NCI-H2081 (cell line): ENCODE measurements around the gene EEIG2.

Experiments used
- DNase-seq, 2 experiments: peaks; one replicate each; lab custom pipeline; 2025; lab: John Stamatoyannopoulos, UW

EEIG2 gene

GRCh38 chr1:108584428-108584856 is 24.5 kb downstream of the EEIG2 start:
- no peak for DNase-seq

GRCh38 chr1:108585313-108585712 is 25.4 kb downstream of the EEIG2 start:
- DNase-seq, result no peak

GRCh38 chr1:108590441-108590840 is 30.5 kb downstream of the EEIG2 start:
- DNase-seq, result no peak

- no peak for DNase-seq
Observed at GRCh38 chr1:108590957-108591356, 31.1 kb downstream of the EEIG2 start.

- DNase-seq, result no peak
Observed at GRCh38 chr1:108591466-108591865, 31.6 kb downstream of the EEIG2 start.

- DNase-seq, result no peak
Observed at GRCh38 chr1:108592030-108592759, 32.3 kb downstream of the EEIG2 start.

GRCh38 chr1:108593448-108593847 is 33.5 kb downstream of the EEIG2 start:
- no peak for DNase-seq

- DNase-seq, result no peak
Observed at GRCh38 chr1:108595507-108595906, 35.6 kb downstream of the EEIG2 start.

GRCh38 chr1:108597041-108597440 is 37.1 kb downstream of the EEIG2 start:
- DNase-seq, result no peak

GRCh38 chr1:108598340-108598739 is 38.4 kb downstream of the EEIG2 start:
- DNase-seq, result no peak

GRCh38 chr1:108600504-108600903 is 40.6 kb downstream of the EEIG2 start:
- DNase-seq, result no peak

GRCh38 chr1:108601708-108602410 is 42.0 kb downstream of the EEIG2 start:
- no peak for DNase-seq

- DNase-seq, result no peak
Observed at GRCh38 chr1:108605633-108606032, 45.7 kb downstream of the EEIG2 start.

GRCh38 chr1:108606478-108606877 is 46.6 kb downstream of the EEIG2 start:
- DNase-seq, result no peak

- peak; percentile 23 to 57 for DNase-seq
Observed at GRCh38 chr1:108609483-108610049, 49.7 kb downstream of the EEIG2 start.
